ENCODE results near the gene AKAP8.
"Not testable (repeated sequence)": the region's sequence is repeated elsewhere in the genome, so short reads cannot be mapped to it uniquely, and the experiment has no call there.

The AKAP8 gene

DNA sequence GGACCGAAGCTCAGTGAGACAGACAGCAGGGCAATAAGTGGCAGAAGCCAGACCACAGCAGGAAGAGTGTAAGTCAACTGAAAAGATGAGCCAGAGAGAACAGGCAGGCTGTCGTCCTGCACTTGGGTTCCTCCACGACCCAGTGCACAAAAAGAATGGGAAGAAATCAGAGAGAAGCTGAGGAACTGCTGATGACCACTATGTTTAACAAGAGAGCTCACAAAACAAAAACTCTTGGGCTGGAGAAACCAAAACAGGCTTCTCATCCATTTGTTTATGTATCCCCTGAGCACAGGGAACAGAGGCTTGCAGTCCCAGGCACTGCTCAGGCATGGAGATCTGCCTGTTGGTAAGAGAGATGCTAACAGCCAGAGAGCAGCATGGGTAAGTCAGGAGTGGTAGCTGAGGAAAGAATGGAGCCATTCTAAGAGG is 25.2 kb upstream of the AKAP8 start:
- FAIRE-seq (no peak), DNase-seq (ENCODE audit: extremely low spot score, insufficient read length, low read depth) (no peak)

DNA sequence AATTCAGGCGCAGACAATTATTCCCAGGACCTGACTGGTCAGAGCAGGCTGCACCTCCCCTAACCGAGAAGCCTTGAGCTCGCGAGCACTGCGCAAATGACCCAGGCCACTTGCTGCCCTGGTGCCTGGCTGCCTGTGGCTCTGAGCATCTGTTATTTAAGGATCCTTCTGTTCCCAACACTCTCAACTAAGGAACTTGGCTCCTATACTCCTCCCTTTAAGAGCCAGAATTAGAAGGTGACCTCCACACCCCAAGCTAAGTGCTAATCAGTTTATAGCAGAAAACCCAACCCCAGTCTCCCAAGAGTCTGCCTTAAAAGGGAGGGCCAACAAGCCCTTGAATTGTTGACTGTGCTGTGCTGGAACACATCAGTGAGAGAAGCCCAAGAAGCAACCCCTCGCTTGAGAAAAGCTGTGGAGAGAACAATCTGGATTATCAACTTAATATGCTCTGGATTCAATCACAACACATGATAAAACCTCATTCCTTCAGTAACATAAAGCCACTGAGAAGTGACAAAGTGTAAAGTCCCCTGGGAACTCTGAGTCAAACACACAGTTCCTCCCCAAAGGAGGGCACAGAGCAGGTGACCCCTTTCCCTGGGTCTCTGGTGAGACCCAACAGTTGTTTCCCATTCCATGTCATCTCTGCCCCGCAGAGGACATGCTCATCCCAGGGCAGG is 24.7 kb upstream of the AKAP8 start:
- DNase-seq (ENCODE audit: extremely low spot score, insufficient read length, low read depth) (no peak), FAIRE-seq (no peak)

DNA sequence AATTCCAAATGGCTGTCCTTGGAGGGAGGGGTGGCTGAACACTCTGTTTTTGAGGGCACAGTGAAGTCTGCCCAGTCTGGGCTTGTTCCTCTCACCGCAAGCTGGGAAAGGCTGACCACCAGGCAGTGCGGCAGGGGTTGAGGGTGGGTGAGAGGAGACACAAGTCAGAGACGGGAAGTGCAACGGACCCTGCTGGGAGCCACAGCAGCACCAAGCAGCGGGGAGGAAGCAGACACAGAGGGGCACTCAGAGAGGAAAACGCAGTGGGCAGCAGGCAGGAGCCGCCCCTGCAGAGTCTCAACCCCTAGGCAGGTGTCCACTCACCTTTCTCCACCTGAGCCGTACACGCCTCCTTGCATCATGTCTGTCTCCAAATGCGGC is 23.6 kb upstream of the AKAP8 start:
- no peak for DNase-seq (ENCODE audit: extremely low spot score, insufficient read length, low read depth)
- FAIRE-seq: no peak

DNA sequence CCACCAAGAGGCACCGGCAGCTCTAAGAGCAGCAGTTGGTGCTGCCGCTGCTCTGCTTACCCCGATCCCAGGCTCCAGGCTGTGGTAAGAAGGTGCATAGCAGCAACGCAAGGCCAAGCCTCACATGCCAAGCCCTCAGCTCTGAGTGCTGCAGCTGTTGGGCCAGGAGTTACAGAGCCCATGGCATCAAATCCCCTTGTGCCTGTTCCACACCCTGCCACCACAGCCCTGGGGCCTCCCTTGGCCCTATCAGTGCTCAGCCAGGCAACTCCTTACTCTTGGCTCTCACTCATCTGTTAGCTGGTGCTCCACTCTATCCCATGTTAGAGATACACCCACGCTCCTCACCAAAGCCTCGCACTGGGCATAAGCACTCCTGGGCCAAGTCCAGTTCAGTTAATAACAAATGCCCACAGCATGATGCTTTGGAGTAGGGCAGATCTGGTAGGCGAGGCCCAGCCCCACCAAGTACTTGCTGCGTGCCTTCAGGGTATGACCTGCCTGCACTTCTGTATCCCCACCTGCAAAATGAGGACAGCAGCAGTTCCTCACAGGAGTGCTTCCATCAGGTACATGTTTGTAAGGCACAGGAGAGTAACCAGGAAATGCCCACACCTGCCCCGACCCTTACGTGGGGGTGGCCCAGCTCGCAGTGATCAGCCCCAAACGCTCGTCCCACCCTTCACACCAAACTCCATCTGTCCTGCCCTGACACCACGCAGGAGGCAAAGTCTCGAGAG is 23.0 kb upstream of the AKAP8 start:
- DNase-seq (ENCODE audit: extremely low spot score, insufficient read length, low read depth) (no peak), FAIRE-seq (no peak)

DNA sequence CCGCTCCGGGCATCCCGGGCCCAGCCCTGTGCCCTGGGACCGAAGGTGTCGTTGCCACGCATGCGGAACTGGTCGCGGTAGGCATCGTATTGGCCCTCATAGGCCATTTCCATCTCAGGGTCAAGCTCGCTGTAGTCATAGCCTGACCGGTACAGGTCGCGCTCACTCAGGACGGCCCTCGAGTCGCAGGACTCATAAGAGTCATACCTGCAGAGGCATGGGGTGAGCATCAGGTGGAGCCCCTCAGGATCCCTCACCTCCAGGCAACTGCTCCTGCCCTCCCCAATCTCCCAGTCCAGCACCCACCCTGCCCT is 21.8 kb upstream of the AKAP8 start:
- DNase-seq (ENCODE audit: extremely low spot score, insufficient read length, low read depth): no peak
- no peak for FAIRE-seq

DNA sequence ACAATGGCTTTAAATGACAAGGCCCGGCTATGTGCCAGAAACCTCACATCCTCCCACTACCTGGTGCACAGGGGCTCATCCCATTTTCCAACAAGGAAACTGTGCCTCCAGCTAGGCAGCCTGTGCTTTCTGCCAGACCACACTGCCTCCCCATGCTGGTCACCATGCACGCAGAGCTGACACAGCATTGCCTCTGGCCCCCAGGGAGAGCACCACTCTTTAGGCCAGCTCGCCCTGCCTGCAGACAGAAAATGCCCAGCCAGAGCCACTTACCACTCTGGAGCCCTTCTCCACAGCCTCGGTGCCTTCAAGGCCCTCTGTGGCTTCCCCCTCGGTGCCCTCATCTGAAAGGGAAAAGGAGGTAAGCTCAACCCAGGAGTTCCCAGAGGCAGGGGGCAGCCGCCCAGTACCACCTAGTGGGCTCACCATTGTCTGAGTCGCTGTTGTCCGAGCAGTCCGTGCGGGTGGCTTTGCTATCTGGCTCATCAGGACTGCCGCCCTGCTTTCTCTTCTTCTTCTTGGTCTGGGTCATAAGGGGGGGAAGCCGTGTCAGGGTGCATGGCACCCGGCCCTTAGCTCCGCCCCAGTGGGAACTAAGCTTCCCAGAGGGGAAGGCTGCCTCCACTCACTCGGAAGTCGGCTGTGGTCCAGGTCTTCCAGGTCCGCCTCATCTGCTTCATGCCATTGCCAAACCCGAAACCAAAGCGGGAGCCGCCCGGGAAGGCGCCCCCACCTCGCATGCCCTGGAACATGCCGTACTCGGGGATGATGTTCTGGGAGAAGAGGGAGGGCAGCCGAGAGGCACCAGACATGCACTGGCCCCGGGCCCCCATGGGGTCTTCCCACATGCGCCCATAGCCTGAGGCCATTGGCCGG is 21.2 kb upstream of the AKAP8 start:
- no peak for FAIRE-seq
- no peak for DNase-seq (ENCODE audit: extremely low spot score, insufficient read length, low read depth)

DNA sequence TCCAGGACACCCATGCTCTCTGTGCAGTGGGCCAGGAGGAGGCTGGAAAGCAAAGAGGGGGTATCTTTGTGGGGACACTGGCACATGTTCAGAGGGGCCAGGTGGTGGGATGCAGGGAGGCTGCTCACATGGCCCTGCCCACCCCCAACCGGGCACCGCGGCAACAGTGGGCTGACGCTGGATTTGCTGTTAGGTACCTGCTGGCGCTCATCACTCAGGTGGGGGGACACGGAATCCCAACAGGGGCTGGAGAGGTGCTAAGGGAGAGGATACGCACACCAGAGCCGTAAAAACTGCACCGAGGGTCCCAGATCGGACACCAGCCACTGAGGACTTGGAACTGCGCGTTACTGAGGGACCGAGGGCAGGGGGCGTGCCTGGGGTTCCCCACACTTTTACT is 20.0 kb upstream of the AKAP8 start:
- DNase-seq (ENCODE audit: extremely low spot score, insufficient read length, low read depth): no peak
- no peak for FAIRE-seq

DNA sequence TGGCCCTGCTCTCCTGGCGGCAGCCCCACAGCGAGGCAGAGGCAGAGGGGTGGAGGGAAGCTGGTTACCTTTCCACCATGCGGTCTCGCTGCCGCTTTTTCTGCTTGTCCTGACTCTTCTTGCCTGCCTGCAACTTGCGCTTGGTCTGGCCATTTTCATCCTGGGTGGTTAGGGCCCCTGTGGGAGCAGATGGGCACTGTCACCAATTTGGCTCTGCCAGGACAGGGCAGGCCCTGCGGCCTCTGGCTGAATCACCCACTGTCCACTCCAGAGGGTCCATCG is 19.6 kb upstream of the AKAP8 start:
- no peak for FAIRE-seq
- no peak for DNase-seq (ENCODE audit: extremely low spot score, insufficient read length, low read depth)

DNA sequence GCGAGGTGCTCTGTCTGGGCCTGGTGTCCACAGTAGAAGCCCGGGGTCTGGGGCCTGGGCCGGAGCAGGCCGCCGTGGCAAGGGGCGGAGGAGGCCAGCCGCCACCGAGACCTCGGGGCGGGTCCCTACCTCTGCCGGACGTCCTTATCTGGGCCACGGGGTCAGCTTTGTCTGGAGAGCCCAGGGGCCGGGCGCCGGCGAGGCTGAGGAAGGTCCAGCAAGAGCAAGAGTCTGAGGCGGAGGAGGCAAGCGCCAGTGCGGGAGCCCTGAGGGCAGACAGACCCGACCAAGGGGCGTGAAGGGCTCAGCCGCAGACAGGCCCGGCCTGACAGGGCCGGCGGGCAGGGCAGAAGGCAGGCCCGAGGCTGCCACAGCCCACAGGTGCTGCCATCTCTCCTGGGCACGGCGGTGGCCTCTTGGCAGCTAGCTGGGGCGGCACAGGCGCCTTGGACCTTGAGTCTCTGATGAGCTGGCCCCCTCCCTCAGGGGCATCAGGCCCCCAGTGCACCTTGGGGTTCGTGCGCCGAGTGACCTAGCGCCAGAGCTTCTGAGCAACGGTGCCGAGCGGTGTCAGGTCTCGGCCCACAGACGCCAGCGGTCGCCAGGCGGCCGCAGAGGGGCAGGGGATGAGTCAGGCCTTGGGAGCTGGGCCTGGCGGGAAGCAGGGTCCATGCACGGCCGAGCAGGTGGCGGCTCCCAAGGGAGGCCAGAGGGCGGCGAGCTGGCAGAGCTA is 19.1 kb upstream of the AKAP8 start:
- FAIRE-seq (no peak), DNase-seq (ENCODE audit: extremely low spot score, insufficient read length, low read depth) (no peak)

DNA sequence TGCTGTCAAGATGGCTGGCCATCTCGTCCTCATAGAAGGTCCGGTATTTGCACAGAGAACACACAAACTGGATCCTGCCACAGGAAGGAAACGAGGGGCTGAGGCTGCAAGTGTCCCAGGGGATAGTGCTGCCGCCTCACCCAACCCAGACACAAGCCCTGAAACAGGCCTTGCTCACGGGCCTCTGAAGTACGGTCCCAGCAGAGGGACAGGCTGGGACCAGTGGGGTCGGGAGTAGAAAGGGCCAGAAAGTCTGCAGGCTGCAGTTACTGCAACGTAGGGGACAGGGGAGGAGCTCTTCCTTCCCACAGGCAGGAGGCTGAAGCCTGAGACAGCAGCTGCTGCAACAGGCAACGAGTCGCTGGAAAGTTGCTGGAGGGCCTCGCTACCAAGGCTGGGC is 18.2 kb upstream of the AKAP8 start:
- DNase-seq (ENCODE audit: extremely low spot score, insufficient read length, low read depth): no peak
- no peak for FAIRE-seq

DNA sequence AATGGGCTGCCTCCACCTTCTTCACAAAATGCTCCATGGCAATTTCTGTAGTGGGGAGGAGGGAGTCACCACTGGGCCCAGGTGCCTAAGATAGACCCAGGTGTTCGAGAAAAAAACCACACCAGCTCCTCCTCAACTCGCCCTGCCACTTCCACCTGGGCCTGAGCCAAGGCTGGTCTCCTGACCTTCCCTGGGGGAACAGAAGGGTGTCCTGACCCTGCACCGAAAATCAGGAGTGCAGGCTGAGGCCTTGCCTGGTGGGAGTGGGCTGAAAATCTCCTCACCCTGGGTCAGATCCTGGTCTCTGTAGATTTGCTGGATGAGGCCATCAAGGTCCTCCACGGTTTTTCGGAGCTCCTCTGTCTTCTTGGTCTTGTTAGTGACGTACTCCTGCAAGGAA is 17.6 kb upstream of the AKAP8 start:
- FAIRE-seq (no peak), DNase-seq (ENCODE audit: extremely low spot score, insufficient read length, low read depth) (no peak)

DNA sequence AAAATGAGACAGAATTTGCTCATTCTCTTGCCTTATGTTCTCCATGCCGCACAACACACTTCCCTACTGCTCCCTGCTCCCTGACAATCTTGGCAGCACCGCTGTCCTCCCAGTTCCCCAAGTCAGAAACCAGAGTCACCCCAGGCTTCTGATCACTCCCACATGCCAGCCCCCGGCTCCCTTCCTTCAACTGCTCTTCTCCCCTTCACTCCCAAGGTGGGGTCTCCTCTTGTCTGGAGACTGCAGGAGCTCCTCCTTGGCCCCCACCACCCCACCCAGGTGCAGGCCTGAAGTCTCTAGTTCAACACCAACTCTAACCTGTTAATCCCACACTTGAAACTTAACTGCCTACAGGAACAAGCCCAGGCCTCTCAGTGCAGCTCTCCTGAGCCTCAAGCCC is 16.8 kb upstream of the AKAP8 start:
- DNase-seq (ENCODE audit: extremely low spot score, insufficient read length, low read depth) (no peak), FAIRE-seq (no peak)

DNA sequence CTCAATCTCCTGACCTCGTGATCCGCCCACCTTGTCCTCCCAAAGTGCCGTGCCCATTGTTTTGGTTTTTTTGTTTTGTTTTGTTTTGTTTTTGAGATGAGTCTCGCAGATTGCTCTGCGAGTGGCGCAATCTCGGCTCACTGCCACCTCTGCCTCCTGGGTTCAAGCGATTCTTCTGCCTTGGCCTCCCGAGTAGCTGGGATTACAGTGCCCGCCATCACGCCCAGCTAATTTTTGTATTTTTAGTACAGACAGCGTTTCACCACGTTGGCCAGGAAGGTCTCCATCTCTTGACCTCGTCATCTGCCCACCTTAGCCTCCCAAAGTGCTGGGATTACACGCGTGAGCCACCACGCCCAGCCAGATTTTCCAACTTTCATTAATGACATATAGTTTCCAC is 15.7 kb upstream of the AKAP8 start:
- not testable (repeated sequence) for DNase-seq (ENCODE audit: extremely low spot score, insufficient read length, low read depth); FAIRE-seq

DNA sequence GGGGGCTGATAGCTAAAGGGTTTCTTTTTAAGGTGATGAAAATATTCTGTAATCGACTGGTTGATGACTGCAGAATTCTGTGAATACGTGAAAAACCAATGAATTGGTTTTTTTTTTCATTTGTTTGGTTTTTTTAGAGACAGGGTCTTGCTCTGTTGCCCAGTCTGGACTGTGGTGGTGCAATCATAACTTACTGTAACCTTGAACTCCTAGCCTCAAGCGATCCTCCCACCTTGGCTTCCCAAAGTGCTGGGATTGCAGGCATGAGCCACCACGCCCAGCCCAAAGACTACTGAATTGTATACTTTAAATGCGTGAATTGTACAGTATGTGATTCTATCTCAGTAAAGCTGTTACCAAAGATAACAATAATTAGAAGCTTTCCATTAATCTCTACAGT is 14.8 kb upstream of the AKAP8 start:
- no peak for DNase-seq (ENCODE audit: extremely low spot score, insufficient read length, low read depth)
- FAIRE-seq: no peak

DNA sequence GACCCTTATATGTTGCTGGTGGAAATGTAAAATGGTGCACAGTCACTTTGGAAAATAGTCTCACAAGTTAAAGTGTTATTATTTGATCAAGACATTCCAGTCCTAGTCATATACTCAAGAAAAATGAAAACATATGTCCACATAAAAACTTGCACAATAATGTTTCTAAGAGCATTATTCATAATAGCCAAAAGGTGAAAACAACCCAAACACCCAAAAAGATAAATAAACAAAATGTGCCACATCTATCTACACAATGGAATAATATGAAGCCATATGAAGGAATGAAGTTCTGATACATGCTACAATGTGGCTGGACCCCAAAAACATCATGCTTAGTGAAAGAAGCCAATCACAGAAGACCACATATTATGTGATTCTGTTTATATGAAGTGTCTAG is 14.4 kb upstream of the AKAP8 start:
- FAIRE-seq (no peak), DNase-seq (ENCODE audit: extremely low spot score, insufficient read length, low read depth) (no peak)

DNA sequence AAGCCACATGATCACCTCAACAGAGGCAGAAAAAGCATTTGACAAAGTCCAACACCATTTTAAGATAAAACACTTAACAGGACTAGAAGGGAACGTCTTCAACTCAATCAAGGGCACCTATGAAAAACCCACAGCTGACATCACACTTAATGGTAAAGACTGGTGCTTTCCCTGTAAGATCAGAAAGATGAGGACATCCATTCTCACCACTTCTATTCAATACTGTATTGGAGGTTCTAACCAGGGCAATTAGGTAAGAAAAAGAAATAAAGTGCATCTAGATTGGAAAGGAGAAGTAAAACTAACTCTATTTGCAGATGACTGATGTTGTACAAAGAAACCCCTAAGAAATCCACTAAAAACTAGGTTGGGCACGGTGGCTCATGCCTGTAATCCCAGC is 11.2 kb upstream of the AKAP8 start:
- DNase-seq (ENCODE audit: extremely low spot score, insufficient read length, low read depth) (no peak), FAIRE-seq (no peak)

DNA sequence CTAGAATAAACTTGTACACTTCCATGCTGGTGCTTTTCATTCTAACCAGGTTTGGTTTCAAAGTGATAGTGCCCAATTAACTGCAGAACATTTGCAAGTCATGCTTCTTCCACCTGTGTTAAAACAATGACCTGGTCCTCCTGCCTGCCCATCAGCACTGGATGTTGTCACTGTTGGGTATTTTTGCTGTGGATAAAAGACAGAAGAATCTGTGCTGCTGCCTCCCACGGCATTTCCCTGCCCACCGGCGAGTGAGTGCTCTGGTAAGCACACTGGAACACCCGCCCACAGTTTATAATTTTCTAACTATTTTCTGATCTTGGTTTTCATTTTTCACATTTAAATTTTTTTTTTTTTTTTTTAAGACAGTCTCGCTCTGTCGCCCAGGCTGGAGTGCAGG is 2.3 kb upstream of the AKAP8 start:
- FAIRE-seq (no peak), DNase-seq (ENCODE audit: extremely low spot score, insufficient read length, low read depth) (no peak)

DNA sequence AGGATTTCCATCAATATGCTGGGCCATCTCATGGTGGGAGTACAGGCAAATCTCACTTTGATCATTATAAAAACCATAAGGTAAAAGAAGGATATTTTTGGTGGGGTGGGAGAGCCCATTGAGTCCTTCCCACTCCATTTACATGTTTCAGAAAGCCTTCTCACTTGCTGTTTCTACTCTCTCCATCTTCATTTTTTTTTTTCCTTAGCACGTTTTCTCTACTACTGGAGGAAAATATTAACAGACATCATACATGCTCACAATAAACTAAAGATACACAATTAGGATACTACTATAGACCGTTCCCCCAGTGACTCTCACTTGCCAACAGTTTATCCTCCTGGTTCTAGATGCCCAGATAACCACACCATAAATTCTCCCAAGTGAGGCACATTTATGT is 1.8 kb upstream of the AKAP8 start:
- FAIRE-seq (no peak), DNase-seq (ENCODE audit: extremely low spot score, insufficient read length, low read depth) (no peak)

DNA sequence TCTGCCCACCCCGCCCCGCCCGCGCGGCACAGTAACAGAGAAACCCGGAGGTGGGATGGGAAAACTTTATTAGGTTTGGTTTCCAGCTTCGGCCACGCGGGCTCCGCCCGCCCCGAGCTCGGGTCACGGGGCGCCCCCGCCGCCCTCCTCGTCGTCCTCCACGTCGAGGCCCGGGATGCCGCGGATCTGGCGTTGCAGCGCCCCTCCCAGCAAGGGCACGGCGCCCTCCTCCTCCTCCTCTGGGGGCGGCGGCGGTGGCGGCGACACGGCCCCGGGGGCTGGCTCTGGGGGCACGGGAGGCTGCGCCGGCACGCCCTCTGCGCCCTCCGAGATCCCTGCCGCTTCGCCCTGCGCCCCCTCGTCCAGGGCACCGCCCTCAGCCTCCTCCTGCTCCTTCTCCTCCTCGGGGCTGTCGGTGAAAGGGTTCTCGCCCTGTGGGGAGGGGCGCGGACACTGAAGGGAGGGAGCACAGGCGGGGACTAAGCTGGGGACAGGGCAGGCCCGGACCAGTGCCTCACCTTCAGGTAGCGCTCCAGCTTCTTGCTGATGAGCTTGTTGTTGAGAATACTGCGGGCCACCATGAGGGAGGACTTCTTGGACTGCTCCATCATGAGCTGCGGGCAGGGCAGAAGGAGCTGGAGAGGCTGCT is 536 bp upstream of the AKAP8 start:
- FAIRE-seq (no peak), DNase-seq (ENCODE audit: extremely low spot score, insufficient read length, low read depth) (no peak)

DNA sequence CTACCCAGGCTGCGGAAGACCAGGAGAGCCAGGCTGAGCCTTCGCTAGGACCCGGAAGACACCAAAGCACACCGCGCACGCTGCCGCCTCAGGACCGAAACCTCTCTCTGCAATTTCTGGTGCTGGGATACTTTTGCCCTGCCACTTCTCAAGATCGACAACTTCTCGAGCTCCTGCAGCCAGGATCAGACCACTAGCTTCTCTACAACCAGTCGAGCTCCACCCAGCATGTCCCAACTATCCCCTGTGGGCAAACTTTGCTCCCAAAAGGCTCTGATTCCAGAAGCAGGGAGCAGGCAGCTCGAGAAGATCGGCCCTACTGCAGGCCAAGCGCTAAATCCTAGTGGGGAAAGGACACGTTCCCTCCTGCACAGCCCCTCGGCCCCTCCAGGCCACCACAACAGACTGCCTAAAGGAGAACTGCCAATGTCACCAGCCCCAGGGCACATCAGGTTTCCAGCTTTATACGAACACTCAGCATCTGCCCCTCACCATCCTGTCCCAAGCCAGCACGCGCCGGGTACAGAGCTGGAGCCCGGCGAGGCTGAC is 979 bp downstream of the AKAP8 start:
- FAIRE-seq (peak; percentile 80), DNase-seq (ENCODE audit: extremely low spot score, insufficient read length, low read depth) (peak; percentile 38)
